Stimulated activated naive CD8-positive, alpha-beta T cell treated with anti-CD3 and anti-CD28 coated beads, Interleukin-15, Interleukin-2, amounts not matched to agents 100 U/mL and 50 U/mL, for 24 hours (primary cell): Measurements from ENCODE around the gene GNG7.
A peak's percentile ranks its signal among the peaks of the same experiment; 100 is the strongest.
"Not testable (repeated sequence)": the region's sequence is repeated elsewhere in the genome, so short reads cannot be mapped to it uniquely, and the experiment has no call there.

Experiments
- ATAC-seq: fragments of 150-1000 bp; cut with Tn5 transposase; one replicate; pipeline ENCODE4 v1.10.0; 2021
- DNase-seq: peaks from one replicate; pipeline ENCODE4 v3.0.0; 2021

Gene GNG7

DNA sequence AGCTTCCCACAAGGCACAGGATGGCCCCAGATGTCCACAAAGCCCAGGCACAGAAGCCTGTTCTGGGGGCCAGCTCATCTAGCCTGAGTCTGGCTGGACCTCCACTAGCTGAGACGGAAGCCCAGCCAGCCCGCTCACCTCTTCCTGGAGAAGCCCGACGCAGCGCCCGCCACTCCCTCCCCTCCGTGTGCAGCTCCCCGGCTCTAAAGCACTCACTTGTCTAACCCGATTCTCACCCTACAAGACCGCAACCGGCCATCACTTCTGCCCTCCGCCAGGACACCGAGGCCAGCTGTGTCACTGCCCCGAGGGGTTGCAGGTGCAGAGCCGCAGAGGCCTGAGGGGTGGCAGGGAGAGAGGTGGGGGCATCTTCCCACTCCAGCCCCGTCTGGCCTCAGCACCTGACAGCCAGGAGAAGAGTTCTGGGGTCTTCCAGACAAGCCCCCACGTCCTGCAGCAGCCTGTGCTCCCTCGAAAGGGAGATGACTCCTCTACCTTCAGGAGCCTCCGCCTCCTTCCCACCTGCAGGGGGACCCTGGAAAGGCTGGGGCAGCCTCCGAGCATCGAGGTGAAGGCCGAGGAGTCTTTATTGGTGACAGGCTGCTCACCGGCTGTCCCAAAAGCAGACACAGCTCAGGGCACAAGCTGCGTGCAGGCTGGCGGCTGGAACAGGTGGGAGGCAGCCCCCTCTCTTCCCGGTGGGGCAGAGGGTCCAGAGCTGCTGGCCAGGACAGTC is 24.6 kb upstream of the GNG7 start:
- ATAC-seq (peak; percentile 2), DNase-seq (no peak)

DNA sequence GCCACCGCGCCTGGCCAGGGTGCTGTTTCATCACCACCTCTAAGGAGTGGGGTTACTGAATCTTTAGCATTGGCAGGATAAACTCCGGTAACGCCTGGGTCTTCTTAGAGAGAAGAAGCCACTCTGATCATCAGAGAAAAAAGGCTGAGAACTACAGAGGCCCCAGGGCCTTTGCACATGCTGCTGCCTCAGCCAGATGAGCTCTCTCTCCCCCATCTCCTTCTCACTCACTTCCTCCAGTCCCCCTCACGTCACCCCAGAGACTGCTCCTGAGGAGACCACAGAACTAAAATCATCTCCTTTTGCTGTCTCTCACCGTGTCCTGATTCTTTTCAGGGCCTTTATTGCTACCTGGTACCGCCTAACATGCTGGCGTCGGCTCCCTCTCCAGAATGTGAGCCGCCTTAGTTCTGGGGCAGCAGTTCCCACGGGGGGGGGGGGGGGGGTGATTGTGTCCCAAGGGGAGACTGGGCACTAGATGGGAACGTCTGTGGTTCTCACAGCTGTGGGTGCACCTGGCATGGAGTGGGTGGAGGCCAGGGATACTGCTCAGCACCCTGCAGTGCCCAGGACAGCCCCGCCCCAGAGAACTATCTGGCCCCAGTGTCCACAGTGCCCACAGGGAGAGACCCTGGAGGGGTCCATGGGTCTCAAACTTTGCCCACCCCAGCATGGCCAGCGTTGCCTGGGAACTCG is 23.8 kb upstream of the GNG7 start:
- no peak for ATAC-seq

DNA sequence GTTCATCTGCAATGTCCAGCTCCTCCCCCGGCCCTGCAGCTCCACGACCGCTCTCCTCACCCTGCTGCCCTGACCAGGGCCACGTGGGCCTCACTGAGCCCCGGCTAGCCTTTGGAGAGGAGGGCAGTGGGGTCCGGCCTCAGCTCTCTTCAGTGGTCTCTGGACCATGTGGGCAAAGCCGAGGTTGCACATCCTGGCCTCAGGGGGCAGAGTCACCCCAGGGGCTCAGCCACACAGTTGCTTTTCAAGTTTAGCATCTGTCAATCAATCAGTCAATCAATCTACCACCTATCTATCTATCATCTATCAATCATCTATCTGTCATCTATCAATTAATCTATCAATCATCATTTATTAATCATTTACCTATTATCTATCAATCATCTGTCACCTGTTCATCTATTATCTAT is 21.7 kb upstream of the GNG7 start:
- ATAC-seq: no peak
- no peak for DNase-seq

More for the DNA sequence above, 23.8 kb upstream of the GNG7 start:
- DNase-seq: no peak

DNA sequence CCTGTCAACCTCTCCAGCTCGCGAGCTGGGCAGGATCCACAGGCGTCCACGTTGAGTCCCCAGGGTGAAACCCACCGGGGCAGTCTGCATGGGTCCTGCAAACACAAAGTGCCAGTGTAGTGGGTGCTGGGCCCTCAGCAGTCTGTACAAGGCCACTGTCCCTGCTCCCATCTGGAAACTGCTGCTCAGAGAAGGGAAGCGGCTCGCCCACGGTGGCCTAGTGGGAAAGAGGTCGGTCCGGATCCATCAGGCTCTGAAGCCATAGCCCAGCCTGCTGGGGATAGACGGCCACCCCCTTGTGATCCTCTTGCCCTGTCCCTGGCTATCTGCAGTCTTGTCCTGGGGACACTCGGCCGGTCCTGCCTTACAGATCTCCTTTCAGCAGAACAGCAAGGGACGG is 21.3 kb upstream of the GNG7 start:
- no peak for ATAC-seq
- no peak for DNase-seq

DNA sequence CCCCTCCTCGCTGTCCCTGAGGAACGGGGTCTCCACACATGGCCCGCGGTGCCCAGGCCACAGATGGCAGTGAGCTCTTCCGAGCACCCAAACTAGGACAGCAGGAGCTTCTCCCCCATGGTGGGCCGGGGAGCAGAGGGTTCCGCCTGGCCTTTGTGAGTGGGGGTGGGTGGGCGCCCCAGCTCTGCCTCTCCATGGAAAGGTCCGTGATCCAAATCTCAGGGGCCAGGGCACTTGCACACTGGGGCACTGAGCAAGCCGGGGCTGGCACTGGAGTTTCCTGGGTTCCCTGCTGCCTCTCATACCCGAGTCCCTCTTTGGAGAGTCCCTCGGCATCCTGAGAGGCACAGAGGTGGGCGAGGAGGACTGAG is 20.8 kb upstream of the GNG7 start:
- DNase-seq (no peak), ATAC-seq (no peak)

DNA sequence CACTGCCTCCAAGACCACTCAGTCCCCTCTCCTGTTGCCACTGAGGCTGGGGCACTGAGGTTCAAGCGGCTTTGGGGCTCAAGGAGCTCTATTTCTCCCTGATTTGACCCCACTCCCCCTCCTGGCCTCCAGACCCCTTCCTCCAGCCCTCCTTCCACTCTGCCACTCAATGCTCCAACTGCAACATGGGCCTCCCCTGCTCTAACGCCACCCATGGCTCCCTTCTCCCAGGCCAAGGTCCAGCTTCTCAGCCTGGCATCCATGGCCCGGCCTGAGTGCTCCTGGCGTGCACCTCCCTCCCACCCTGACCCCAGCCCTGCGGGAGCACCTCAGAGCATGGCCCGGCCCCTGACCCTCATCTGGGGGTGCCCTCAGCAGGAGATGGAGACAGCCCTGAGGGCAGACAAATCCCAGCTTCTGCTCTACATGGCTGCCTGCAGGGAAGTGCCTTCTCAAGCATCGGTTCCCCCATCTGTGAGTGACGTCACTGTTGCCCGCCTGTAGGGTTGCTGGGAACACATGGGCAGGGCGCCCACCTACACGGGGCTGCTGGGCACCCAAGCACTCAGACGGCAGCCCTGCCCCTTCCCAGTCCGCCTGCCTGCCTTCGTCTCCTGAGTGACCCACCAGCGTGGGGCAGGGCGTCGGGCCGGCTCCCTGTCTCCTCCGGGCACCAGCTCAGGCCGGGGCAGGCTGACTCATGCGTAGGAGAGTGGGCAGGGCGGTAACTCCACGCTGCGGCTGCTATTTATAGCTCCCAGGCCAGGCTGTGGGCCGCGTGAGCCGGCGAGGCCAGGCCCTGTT is 20.2 kb upstream of the GNG7 start:
- DNase-seq (no peak), ATAC-seq (no peak)

DNA sequence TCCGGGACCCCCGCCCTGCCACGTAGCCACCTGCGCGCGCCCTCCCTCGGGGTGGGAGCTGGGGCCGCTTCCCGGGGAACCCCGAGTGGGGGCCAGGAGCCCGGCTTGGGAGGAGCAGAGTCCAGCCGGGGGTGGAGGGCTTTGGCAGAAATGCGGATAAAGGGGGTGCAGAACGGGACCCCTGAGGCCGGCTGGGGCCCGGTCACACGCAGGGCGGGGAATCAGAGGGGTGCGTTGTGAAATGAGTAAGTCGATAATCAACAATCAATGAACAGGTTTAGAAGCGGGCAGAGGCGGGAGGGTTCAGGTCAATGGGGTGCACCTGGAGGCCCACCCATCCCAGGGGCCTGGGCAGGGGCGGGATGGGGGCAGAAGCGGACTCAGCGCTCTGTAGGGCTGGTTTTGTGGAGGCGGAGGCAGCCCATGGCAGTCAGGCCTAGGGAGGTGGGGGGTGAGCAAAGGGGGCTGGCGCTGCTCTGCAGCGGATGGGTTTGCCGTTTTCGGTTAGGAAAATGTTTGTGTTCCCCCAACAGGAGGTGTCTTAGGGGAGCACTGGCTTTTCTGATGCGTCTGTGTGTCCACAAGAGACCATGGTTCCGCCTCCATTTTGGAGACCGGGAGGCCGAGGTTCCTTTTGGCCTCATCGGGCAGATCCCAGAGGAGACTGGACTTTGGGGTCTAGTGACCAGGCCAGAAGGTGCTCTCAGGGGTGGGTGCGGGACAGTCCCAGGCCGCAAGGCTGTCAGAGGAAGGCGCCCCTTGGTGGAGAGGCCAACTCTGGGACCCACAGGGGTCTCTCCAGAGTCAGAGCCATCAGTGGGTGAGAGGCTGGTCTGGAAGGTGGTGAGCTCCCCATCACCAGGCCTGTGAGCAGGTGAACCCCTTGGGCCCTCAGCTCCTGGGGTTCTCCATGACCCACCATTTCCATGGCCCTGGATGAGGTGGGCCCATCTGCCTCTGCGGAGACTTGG is 19.4 kb upstream of the GNG7 start:
- DNase-seq (no peak), ATAC-seq (peak; percentile 10)

DNA sequence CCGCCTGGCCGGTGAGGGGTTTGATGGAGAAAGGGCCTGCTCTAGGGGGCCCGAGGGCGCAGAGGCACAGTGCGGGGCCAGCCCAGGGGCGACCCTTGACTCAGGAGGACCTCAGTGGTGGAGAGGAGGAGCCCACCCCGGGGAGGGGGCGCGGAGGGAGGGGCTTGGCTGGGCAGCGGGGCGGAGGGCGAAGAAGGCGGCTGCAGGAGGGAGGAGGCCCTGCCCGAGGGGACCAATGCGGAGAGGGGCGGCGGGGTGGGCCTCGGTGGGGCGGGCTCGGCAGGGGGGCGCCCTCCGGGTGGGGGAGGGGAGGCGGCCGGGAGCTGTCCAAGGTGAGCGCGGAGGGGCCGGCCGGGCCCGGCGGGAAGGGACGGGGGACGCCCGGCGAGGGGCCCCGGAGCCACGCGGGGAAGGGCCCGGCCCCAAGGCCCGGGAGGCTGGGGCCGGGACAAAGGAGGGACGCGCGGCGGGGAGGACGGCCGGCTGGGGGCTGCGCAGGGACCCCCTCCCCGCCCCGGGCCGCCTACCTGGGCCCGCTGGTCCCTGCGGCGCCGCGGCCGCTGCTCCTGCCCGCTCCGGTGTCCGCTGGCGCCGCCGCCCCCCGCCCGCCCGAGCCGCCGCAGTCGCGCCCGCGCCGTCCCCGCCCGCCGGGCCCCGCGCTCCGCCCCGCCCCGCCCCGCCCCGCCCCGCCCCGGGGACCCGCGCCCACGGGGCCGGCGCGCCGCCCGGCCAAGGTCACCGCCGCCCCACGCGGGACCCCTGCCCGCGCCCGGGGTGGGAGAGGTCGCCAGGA is 18.5 kb upstream of the GNG7 start, which contains the start of gene DIRAS1:
TSS of gene DIRAS1 (minus strand) at position 596 of the 793 bp plus-strand sequence. CDS start 3,566 bp downstream, outside the sequence.
- DNase-seq (no peak), ATAC-seq (no peak)

DNA sequence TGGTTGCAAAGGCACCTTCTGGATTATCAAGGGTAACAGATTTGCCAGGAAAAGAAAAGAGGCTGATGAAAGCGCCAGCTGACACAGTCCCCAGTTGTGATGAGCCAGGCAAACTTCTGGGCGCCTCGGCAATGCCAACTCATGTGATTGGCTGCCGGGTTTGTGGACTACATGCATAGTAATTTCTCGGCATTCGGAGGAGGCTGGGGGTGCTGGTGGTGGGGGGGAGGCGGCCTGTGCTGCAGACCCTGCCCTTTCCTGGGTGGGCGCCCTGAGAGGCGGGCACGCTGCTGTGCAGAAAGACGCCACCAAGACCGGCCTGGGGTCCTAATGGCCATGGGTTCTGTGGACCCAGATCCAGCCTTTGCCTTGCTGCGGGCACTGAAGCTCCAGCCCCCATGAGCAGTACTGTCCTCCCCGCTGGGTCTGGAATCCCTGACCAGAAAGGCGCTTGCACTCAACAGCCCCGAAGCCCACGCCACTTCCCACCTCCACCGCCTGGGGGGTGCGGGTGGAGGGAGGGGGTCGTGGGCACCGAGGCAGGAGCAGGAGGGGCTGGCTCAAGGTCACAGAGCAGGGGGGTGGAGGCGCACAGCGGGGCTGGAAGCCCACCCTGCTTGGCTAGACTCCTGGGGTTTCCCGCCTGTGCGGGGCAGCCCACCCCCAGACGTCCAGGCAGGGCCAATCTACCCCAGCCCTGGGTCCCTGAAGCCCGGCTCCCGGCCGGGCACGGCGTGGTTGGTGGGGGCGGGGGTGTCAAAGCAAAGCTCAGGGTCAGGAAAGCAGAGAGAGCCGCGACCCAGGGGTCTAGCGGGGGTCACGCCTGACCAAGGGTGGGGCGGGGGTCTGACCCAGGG is 17.7 kb upstream of the GNG7 start:
- DNase-seq (no peak), ATAC-seq (no peak)

DNA sequence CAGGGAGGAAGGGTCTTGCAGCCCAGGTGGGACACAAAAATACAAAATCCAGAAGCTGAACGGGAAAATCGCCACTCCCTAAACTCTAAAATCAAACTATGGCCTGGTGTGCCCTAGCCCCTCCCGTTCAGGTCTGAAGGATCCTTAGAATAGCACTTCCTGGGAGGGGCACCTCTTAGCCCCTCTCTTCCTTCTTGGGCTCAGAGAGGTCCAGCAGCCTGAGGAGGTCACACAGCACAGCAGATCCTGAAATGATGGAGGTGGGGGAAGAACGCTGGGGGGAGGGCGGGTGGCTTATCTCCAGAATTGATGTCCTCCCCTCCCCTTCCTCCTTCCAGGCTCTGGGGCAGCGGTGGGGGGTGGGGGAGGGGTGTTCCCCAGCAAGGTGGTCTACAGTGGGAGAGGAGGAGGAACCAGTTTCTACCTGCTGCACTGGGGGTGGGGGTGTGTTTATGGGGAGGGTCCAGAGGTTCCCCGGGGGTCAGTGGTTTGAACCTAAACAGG is 16.8 kb upstream of the GNG7 start:
- ATAC-seq (no peak), DNase-seq (no peak)

DNA sequence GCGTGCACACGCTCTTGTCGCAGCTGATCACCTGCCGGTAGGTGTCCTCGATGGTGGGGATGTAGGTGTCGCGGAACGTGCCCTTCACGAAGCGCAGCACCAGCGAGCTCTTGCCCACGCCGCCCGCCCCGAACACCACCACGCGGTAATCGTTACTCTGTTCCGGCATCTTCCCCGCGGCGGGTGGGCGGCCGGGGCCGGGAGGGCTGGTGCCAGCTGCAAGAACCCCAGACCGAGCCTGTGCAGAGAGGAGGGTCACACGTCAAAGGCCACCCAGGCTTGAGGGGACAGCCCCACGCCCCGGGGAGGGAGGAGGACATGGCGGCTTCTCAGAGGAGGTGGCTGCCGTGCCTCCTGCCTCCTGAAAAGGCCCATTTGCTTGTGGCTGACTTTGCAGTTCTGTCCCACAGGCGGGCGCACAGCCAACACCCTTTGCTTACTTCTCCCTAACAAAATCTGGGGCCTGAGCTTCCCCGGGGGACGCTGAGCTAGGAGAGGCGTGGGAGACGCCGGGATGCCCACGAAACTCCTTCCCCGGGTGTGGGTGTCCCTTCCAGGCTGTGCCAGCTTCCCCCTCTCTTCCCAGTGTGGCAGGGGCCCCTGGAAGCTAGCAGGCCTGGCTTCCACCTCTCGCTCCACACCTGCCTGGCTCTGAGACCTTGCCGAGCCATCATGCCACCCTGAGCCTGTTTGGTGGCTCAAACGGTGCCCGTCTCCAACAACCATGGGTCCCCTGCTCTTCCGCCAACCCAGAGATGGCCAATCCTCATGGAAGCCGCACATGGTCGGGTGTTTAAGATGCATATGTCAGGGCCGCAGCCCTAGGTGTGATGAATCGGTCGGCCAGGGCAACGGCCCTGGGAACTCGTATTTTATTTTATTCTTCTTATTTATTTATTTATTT is 15.4 kb upstream of the GNG7 start:
- no peak for DNase-seq
- ATAC-seq: no peak

DNA sequence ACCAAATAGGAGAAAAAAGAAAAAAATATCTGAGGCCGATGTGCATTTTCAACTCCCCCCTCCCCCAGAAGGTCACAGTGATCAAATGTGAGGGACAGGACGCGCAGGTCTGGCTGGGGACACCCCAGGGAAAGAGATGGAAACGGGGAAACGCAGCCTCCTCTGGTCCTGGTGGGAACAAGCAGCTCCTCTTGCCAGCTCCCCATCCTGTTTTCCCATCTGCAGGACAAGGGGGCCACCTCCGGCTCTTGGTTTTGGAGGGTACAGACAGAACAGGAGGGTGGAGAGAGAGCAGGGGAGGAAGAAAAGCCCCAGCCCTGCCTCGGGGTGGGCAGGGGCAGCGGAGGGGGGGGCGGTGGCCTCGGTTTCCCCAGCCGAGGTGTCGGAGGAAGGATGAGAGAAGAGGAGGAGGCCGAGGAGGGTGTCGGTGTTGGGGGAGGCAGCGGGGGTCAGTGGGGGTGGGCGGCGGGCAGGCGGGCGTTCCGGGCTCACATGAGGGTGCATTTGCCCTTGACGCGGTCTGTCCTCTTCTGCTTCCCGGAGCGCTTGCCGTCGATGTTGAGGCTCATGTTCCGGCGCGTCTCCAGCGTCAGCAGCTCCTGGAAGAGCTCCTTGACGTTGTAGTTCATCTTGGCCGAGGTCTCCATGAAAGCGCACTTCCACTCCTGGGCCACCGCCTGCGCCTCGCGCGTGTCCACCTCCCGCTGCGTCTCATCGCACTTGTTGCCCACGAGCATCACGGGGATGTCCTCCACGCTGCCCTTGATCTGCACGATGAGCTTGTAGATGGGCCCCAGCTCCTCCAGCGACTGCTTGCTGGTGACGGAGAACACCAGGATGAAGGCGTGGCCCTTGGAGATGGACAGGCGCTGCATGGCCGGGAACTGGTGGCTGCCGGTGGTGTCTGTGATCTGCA is 14.5 kb upstream of the GNG7 start:
- DNase-seq (no peak), ATAC-seq (no peak)

DNA sequence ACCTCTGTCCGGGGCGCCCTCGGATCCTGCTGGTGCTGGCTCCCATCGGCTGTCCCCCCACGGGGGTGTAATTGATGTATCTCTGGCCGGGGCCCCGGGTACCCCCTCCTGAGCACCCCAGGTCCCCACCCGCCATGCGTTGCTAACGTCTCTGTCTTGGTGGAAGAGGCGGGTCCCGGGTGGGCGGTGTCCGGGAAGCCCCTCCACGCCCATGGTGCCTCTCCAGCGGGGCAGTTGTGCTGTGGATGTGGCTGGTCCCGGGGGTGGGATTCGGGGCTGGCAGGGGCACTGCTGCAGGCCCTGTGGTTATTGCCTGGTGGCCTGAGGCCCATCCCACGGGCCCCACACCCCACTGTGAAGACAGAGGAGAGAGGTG is 13.8 kb upstream of the GNG7 start:
- DNase-seq (no peak), ATAC-seq (peak; percentile 11)

DNA sequence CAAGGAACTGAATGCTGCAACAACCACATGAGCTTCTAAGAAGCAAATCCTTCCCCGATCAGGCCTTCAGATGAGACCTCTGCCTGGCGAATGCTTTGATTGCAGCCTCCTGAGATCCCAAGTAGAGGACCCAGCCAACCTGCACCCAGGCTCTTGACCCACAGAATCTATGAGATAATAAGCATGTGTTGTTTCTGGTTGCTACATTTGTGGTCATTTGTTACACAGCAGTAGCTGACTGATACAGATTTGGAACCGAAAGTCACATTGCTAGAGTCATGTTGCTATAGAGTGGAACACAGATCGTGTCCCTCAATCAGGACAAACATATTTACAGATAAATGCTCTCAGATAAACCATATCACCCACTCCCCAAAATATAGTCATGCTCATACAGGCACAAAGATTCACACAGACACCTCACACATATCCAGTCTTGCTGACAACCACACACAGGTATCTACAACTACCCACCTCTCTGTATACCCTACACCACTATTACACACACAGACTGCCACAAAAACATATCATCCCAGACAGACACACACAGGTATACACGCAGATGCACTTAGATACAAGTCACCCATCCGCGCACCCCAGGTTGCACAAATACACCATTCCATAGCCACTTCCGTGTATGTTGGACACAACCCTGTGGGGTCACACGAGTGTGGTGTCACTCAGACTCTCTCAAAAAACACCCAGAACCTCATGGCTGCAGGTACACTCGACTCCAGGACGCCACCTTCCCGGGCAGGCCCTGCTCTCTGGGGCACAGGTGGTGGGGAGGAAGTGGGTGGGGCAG is 13.2 kb upstream of the GNG7 start:
- no peak for DNase-seq
- no peak for ATAC-seq

DNA sequence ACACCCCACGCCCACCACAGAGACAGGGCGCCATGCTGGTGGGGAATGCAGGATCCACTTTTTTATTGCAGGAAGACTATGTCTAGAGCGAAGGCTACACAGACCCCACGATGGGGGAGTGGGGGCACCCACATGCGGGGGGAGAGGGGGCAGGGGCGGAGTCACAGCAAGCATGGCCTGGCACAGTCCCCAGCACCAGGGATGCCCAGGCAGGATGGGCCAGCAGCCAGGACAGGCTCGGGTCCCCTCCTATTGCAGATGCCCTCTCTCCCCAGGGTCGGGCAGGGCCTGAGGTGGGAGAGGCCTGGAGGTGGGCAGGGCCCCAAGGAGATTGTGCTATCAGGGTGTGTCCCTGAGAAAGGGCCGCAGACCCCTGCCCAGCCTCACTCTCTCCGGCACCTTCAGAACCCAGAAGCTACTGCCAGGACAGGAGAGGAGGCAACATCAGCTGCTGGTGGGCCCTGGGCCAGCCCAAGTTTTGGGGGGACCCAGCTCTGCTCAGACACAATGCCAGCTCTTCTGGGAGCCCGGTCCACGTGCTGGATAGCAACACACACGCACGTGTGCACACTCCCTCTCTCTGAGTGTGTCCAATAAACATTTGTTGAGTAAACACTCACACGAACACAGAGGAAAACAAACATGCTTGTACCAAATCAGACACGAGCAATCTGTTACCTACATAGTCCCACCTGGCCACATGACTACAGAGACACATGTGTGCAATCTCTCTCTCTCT is 12.2 kb upstream of the GNG7 start:
- ATAC-seq (no peak), DNase-seq (no peak)

DNA sequence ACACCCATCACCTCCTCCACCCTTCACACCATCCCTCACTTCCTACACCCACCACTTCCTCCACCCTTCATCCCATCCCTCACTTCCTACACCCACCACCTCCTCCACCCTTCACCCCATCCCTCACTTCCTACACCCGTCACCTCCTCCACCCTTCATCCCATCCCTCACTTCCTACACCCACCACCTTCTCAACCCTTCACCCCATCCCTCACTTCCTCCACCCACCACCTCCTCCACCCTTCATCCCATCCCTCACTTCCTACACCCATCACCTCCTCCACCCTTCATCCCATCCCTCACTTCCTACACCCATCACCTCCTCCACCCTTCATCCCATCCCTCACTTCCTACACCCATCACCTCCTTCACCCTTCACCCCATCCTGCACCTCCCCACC is 11.6 kb upstream of the GNG7 start:
- not testable (repeated sequence) for DNase-seq, ATAC-seq
